Measurements from ENCODE around the gene SCN9A. TPM values are rescaled to one million over a fixed set of nuclear protein-coding genes. Genes with fewer than 3 reads are reported as not detected.

SCN9A gene
- total RNA-seq: 1 to 10 TPM in 2 of 4 donors, under 1 TPM in 2; 0.51 to 3.5 (median 1.3) TPM

- peak within 1 kb of the TSS; percentile 33 for H3K4me3 ChIP-seq (ENCODE audit: low read depth, poor library complexity, severe bottlenecking)
- peak; percentile 18 to 92 for DNase-seq (ENCODE audit: low spot score in 2 of 2)
- 0 to 1% methylated on average over 26 to 36 of the region's 45 CpGs for WGBS, 2 donors
- intact Hi-C loops (cut with DNase I; ENCODE audit: low total_unique reads): no loop called here
- TF ChIP-seq, protein P1, sequence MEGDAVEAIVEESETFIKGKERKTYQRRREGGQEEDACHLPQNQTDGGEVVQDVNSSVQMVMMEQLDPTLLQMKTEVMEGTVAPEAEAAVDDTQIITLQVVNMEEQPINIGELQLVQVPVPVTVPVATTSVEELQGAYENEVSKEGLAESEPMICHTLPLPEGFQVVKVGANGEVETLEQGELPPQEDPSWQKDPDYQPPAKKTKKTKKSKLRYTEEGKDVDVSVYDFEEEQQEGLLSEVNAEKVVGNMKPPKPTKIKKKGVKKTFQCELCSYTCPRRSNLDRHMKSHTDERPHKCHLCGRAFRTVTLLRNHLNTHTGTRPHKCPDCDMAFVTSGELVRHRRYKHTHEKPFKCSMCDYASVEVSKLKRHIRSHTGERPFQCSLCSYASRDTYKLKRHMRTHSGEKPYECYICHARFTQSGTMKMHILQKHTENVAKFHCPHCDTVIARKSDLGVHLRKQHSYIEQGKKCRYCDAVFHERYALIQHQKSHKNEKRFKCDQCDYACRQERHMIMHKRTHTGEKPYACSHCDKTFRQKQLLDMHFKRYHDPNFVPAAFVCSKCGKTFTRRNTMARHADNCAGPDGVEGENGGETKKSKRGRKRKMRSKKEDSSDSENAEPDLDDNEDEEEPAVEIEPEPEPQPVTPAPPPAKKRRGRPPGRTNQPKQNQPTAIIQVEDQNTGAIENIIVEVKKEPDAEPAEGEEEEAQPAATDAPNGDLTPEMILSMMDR (IDR thresholded peaks at IDR 0.05): no peak
- no peak for TF ChIP-seq POLR2A (IDR thresholded peaks at IDR 0.05)
Measured at GRCh38 chr2:166375736-166376487, at the start of gene SCN9A. TSS of gene SCN9A (minus strand) at chr2:166375944. CDS start at chr2:166311756, 64,188 bp downstream.

- WGBS, 2 donors: 88 to 90% methylated on average over 5 of the region's 5 CpGs
Measured at GRCh38 chr2:166424841-166425240, 49.1 kb upstream of the SCN9A start.

GRCh38 chr2:166419616-166419934 lies 43.8 kb upstream of the SCN9A start:
- intact Hi-C loops (cut with DNase I; ENCODE audit: low total_unique reads): no loop called here
- no peak for DNase-seq (ENCODE audit: low spot score in 2 of 2)
- H3K4me3 ChIP-seq (ENCODE audit: low read depth, poor library complexity, severe bottlenecking): no peak overlapping the region
- TF ChIP-seq, protein P1 (IDR thresholded peaks at IDR 0.05): no peak
- TF ChIP-seq POLR2A (IDR thresholded peaks at IDR 0.05): no peak
- 56 to 68% methylated on average over 2 of the region's 2 CpGs for WGBS, 2 donors

More at GRCh38 chr2:166424841-166425240, 49.1 kb upstream of the SCN9A start:
- TF ChIP-seq, protein P1 (IDR thresholded peaks at IDR 0.05): no peak
- TF ChIP-seq POLR2A (IDR thresholded peaks at IDR 0.05): no peak
- intact Hi-C loops (cut with DNase I; ENCODE audit: low total_unique reads): no loop called here
- DNase-seq (ENCODE audit: low spot score in 2 of 2): no peak
- no peak overlapping the region for H3K4me3 ChIP-seq (ENCODE audit: low read depth, poor library complexity, severe bottlenecking)

DNA sequence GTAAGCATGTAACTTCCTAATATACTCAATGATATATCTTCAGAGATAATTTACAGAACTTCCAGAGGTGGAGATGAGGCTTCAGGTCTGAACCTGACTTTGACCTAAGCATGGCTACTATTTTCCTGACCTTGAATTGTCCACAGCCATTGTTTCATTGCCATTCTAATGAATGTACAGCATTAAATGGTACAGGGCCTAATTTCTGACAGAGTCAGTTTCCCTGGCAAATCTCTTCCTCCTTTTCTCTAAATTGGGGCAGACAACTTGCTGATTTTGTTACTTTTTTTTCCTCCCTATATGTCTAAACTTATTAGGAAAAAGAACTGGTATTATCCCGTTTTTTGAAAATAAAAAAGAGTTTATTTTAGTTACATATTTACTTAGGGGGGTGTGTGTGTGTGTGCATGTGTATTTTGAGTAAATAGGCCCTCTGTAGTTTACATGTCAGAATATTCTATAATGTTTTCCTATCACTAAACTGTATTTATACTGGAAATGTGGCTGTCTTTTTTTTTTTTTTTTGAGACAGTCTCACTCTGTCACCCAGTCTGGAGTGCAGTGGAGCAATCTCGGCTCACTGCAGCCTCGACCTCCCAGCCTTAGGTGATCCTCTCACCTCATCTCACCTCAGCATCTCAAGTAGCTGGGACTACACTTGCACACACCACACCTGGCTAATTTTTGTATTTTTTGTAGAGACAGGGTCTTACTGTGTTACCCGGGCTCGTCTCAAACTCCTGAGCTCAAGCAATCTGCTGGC lies 43.3 kb upstream of the SCN9A start:
- no peak overlapping the region for H3K4me3 ChIP-seq (ENCODE audit: low read depth, poor library complexity, severe bottlenecking)
- 78% methylated on average over 5 of the region's 5 CpGs for WGBS, 2 donors
- TF ChIP-seq POLR2A (IDR thresholded peaks at IDR 0.05): no peak
- TF ChIP-seq, protein P1 (IDR thresholded peaks at IDR 0.05): no peak
- DNase-seq (ENCODE audit: low spot score in 2 of 2): no peak
- intact Hi-C loops (cut with DNase I; ENCODE audit: low total_unique reads): no loop called here

DNA sequence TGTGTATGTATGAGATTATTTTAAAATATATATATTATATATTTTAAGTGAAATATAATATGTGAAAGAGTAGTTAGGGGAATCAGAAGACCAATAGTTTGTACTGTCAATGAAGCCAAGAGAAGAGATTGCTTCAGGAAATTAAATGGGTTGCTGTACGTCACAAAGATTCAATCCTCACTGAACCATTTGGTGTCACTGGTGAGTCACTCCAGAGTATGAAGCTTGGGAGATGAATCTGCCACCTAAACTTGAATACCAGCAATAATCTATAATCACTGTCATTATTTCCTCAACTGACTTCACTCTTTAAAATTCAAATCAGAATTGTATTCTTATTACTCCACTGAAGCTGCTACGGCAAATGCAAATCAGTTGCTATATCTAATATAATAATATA lies 41.9 kb upstream of the SCN9A start:
- intact Hi-C loops (cut with DNase I; ENCODE audit: low total_unique reads): no loop called here
- WGBS, 2 donors: 58 to 59% methylated on average over 2 of the region's 2 CpGs
- TF ChIP-seq POLR2A (IDR thresholded peaks at IDR 0.05): no peak
- TF ChIP-seq, protein P1 (IDR thresholded peaks at IDR 0.05): no peak
- DNase-seq (ENCODE audit: low spot score in 2 of 2): no peak
- H3K4me3 ChIP-seq (ENCODE audit: low read depth, poor library complexity, severe bottlenecking): no peak overlapping the region

Data from lower leg skin (tissue), 4 donors.